Measurements from ENCODE around the gene SLC18A3.

GRCh38 chr10:49634069-49634660, 24.1 kb downstream of the SLC18A3 start:
- TF ChIP-seq CTCF (IDR thresholded peaks at IDR 0.05) (no peak), POLR2A (IDR thresholded peaks at IDR 0.05) (no peak), EP300 (IDR thresholded peaks at IDR 0.05) (no peak)

All from tibial nerve (tissue), 4 donors.